A673 (cell line): ENCODE measurements around the gene CEP164. TPM values are rescaled to one million over a fixed set of nuclear protein-coding genes. Genes with fewer than 3 reads are reported as not detected.

ENCODE experiments used
- BruUV-seq: library from RNA; stranded (reverse); fragments of 400-500 nt; replicated peaks from 2 replicates; lab custom pipeline; 2021; lab: Mats Ljungman, UMichigan
- CTCF ChIA-PET: fragments of 300-600 bp; sonication (Branson Sonifier 250); formaldehyde crosslinking; loops from one replicate; lab custom pipeline; 2022; ENCODE audit warnings: antibody characterized with exemption; lab: Charles Lee
- POLR2A ChIA-PET: fragments of 300-600 bp; sonication (Branson Sonifier 250); formaldehyde crosslinking; loops from one replicate; lab custom pipeline; 2022; ENCODE audit warnings: antibody characterized with exemption; ENCODE audit not compliant: low non-redundant PET; lab: Charles Lee
- DNase-seq: peaks from one replicate; pipeline ENCODE4 v3.0.0-alpha.2; 2015; ENCODE audit warnings: low spot score
- H3K27ac ChIP-seq: fragments of 200-600 bp; sonication (generic); 2 replicates; pipeline ENCODE4 v1.5.1; 2016; ENCODE audit warnings: mixed run types, low read depth, mild to moderate bottlenecking, mixed read lengths, antibody characterized with exemption, low read length; ENCODE audit not compliant: poor library complexity, severe bottlenecking
- H3K27me3 ChIP-seq: fragments of 200-600 bp; sonication (generic); replicated peaks from 2 replicates; pipeline ENCODE4 v1.6.1; 2017; ENCODE audit warnings: mixed run types, low read depth, mild to moderate bottlenecking, mixed read lengths, antibody characterized with exemption, low read length; ENCODE audit not compliant: insufficient read depth, poor library complexity
- H3K36me3 ChIP-seq: fragments of 200-600 bp; sonication (generic); 2 replicates; pipeline ENCODE4 v1.6.1; 2016; ENCODE audit warnings: mixed run types, mild to moderate bottlenecking, mixed read lengths, antibody characterized with exemption, low read length; ENCODE audit not compliant: insufficient read depth, poor library complexity, severe bottlenecking
- H3K4me1 ChIP-seq: fragments of 200-600 bp; sonication (generic); 2 replicates; pipeline ENCODE4 v1.6.1; 2017; ENCODE audit warnings: mixed run types, mild to moderate bottlenecking, mixed read lengths, antibody characterized with exemption, low read length; ENCODE audit not compliant: insufficient read depth, poor library complexity, severe bottlenecking
- H3K4me3 ChIP-seq: fragments of 200-600 bp; sonication (generic); 2 replicates; pipeline ENCODE4 v1.5.1; 2016; ENCODE audit warnings: low read depth, mixed run types, mild to moderate bottlenecking, mixed read lengths, low read length; ENCODE audit not compliant: poor library complexity, severe bottlenecking
- H3K9me3 ChIP-seq: fragments of 200-600 bp; sonication (generic); 2 replicates; pipeline ENCODE4 v1.6.1; 2016; ENCODE audit warnings: mixed run types, low read depth, mild to moderate bottlenecking, mixed read lengths, antibody characterized with exemption, low read length; ENCODE audit not compliant: poor library complexity, severe bottlenecking
- CTCF ChIP-seq: fragments of 300-800, 200-600 bp; sonication (generic); conservative IDR thresholded peaks from 2 replicates; pipeline ENCODE4 v1.5.1; 2017; ENCODE audit warnings: low read depth, mild to moderate bottlenecking, antibody characterized with exemption, low read length, moderate library complexity, mixed read lengths
- EZH2 ChIP-seq: fragments of 200-600 bp; sonication (generic); IDR thresholded peaks from 2 replicates; pipeline ENCODE4 v1.6.1; 2017; ENCODE audit warnings: borderline replicate concordance, low read depth, mild to moderate bottlenecking, mixed read lengths, antibody characterized with exemption, low read length; ENCODE audit not compliant: poor library complexity, severe bottlenecking
- intact Hi-C: fragments of 100-400 bp; cut with micrococcal nuclease; formaldehyde crosslinking; loops from one replicate; pipeline ENCODE4 v1.10.0; 2022; ENCODE audit not compliant: unreplicated experiment
- total RNA-seq: library from RNA; stranded (reverse); gene quantifications from 2 replicates; pipeline ENCODE4 v1.2.3, GENCODE V29; 2021

The CEP164 gene
- total RNA-seq, 1 experiment from 2014 or later, result 39.4 TPM

DNA sequence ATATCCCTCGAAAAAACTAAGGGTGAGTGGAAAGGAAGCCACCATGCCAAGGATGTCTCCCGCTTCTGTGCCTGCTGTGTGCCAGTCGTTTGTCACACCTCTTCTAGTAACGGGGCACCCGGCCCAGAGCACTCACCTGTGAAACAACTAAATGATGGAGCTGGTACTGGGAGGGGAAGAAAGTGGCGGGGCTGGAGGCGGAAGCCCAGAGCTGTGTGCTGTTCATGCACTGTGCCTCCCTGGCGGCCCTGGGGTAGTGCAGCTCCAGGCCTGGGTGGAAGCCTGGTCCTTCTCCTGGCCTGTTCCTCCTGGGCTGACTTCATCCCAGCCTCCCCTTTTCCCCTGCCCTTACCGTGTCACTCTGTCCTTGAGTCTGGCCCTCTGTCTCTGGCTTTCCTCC lies 130.2 kb downstream of the CEP164 start:
- BruUV-seq, result no TSS peak
- no peak for DNase-seq
- no peak overlapping the region for H3K4me3 ChIP-seq
- H3K27me3 ChIP-seq, result no peaks in the 10 kb centered on the region
- H3K4me1 ChIP-seq, result no peaks in the 10 kb centered on the region
- H3K27ac ChIP-seq, result no peak overlapping the region
- ChIA-PET CTCF (no interaction called here), POLR2A (no interaction called here)
- intact Hi-C loops, result no loop called here
- no peaks in the 10 kb centered on the region for H3K9me3 ChIP-seq
- TF ChIP-seq EZH2, result no peak
- TF ChIP-seq CTCF, result no peak
- H3K36me3 ChIP-seq, result no peaks in the 10 kb centered on the region

GRCh38 chr11:117458275-117459122 lies 130.8 kb downstream of the CEP164 start:
- DNase-seq, result no peak
- BruUV-seq, result no TSS peak
- TF ChIP-seq EZH2, result no peak
- no peak for TF ChIP-seq CTCF
- POLR2A ChIA-PET, result no interaction called here
- intact Hi-C loops, result no loop called here
- Histone ChIP-seq H3K4me3 (no peak overlapping the region), H3K27me3 (no peaks in the 10 kb centered on the region), H3K4me1 (no peaks in the 10 kb centered on the region), H3K27ac (no peak overlapping the region), H3K36me3 (no peaks in the 10 kb centered on the region), H3K9me3 (no peaks in the 10 kb centered on the region)
- CTCF ChIA-PET, result no interaction called here

DNA sequence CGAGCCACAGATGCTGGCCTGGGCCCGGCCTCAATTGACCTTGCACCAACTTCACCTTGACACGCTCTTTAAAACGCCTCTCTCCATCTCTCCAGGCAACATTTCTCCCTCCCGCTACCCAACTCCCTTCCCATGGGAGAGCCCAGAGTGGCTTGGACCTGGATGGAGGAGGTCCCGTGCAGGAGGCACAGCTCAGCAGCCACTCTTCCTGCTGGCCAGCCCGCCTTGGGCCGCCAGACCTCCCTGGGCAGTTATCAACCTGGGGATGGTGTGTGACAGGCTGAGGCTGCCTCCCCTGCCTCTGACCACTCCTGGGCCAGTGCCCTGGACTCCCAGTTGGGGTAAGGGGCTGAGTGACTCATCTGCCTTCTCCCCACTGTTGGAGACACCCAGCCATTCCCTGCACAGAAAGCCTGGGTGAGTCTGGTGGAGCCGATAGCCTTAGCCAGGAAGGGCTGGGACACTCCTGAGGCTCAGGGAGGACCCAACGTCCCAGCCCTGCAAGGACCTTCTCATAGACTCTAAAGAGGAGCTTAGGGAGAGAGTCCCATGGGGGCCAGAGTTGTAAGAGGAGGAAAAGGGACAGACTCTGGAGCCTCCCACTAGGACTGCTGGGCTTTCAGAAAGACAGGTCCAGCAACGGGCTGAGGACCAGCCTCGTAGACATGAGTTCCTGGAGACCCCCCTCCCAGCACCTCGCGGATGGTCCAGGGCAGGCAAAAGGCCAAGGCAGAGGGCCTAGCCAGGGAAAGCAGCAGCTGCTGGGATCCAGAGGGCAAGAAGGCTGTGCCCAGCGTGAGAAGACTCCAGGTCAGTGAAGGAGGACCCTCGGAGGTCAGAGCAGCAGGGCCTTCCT lies 131.7 kb downstream of the CEP164 start:
- Histone ChIP-seq H3K4me1 (no peaks in the 10 kb centered on the region), H3K4me3 (no peak overlapping the region), H3K27ac (no peak overlapping the region), H3K36me3 (no peaks in the 10 kb centered on the region), H3K9me3 (no peaks in the 10 kb centered on the region), H3K27me3 (no peaks in the 10 kb centered on the region)
- POLR2A ChIA-PET, result no interaction called here
- no peak for TF ChIP-seq CTCF
- TF ChIP-seq EZH2, result no peak
- CTCF ChIA-PET, result no interaction called here
- DNase-seq, result no peak
- intact Hi-C loops, result no loop called here
- BruUV-seq, result no TSS peak
